H7 (cell line): ENCODE measurements around the gene CENPH. TPM values are rescaled to one million over a fixed set of nuclear protein-coding genes. Genes with fewer than 3 reads are reported as not detected.
"Not testable (repeated sequence)": the region's sequence is repeated elsewhere in the genome, so short reads cannot be mapped to it uniquely, and the experiment has no call there.

Experiments
- DNase-seq: peaks from one replicate; pipeline ENCODE4 v3.0.0; 2012
- H3K27me3 ChIP-seq: 2 replicates; pipeline ENCODE4 v1.6.0; 2011; ENCODE audit warnings: mild to moderate bottlenecking, low read length; ENCODE audit not compliant: control insufficient read depth, insufficient read depth
- H3K36me3 ChIP-seq: replicated peaks from 2 replicates; pipeline ENCODE4 v1.5.1; 2011; ENCODE audit warnings: low read length; ENCODE audit not compliant: control insufficient read depth, insufficient read depth
- H3K4me3 ChIP-seq: 2 replicates; pipeline ENCODE4 v1.5.1; 2011; ENCODE audit warnings: low read depth, mild to moderate bottlenecking, control low read depth, low read length, moderate library complexity; ENCODE audit not compliant: insufficient read depth
- total RNA-seq: library from RNA; depleted of rRNA; stranded (reverse); fragments of >200 nt; shearing (Covaris generic); gene quantifications from 2 replicates; pipeline ENCODE4 v1.2.3, GENCODE V29; 2014; rRNA removed

The CENPH gene, protein sequence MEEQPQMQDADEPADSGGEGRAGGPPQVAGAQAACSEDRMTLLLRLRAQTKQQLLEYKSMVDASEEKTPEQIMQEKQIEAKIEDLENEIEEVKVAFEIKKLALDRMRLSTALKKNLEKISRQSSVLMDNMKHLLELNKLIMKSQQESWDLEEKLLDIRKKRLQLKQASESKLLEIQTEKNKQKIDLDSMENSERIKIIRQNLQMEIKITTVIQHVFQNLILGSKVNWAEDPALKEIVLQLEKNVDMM
- 101 and 132 TPM in 2 replicates for total RNA-seq

- H3K36me3 ChIP-seq = peaks cover 13% of the 10 kb centered on the region
- no peaks in the 10 kb centered on the region for H3K27me3 ChIP-seq
- H3K4me3 ChIP-seq = peak within 1 kb of the TSS; percentile 93
- DNase-seq = peak; percentile 91
Measured at GRCh38 chr5:69189162-69190086, at the start of gene CENPH. Gene CENPH, plus strand, starts transcription at chr5:69189583. Its CDS starts 52 bp downstream, at chr5:69189635.

DNA sequence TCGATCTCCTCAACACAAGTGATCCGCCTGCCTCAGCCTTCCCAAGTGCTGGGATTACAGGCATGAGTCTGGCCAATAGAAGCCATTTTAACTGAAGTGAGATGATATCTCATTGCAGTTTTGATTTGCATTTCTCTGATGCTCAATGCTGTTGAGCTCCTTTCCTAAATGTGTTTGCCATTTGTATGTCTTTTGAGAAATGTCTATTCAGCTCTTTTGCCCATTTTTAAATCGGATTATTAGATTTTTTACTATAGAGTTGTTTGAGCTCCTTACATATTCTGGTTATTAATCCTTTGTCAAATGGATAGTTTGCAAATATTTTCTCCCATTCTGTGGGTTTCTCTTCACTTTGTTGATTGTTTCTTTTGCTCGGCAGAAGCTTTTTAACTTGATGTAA lies 49.1 kb upstream of the CENPH start:
- H3K4me3 ChIP-seq, DNase-seq, H3K27me3 ChIP-seq, H3K36me3 ChIP-seq: not testable (repeated sequence)

DNA sequence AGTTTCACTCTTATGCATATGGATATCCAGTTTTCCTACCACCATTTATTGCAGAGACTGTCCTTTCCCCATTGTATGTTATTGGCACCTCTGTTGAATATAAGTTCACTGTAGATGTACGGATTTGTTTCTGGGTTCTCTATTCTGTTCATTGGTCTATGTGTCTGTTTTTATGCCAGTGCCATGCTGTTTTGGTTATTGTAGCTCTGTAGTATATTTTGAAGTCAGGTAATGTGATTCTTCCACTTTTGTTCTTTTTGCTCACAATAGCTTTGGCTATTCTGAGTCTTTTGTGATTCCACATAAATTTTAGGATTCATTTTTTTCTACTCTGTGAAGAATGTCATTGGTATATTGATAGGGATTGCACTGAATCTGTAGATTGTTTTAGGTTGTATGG lies 48.6 kb upstream of the CENPH start:
- no peak overlapping the region for H3K4me3 ChIP-seq
- DNase-seq = no peak
- no peaks in the 10 kb centered on the region for H3K36me3 ChIP-seq
- no peaks in the 10 kb centered on the region for H3K27me3 ChIP-seq

DNA sequence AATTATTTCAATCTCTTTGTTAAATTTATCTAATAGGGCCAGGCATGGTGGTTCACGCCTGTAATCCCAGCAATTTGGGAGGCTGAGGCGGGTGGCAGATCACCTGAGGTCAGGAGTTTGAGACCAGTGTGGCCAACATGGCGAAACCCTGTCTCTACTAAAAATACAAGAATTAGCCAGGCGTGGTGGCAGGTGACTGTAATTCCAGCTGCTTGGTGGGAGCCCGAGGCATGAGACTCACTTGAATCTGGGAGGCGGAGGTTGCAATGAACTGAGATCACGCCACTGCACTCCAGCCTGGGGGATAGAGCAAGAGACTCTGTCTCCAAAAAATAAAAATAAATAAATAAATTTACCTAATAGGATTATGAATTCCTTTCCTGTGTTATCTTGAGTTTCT lies 40.8 kb upstream of the CENPH start:
- not testable (repeated sequence) for H3K4me3 ChIP-seq, H3K27me3 ChIP-seq, DNase-seq, H3K36me3 ChIP-seq

DNA sequence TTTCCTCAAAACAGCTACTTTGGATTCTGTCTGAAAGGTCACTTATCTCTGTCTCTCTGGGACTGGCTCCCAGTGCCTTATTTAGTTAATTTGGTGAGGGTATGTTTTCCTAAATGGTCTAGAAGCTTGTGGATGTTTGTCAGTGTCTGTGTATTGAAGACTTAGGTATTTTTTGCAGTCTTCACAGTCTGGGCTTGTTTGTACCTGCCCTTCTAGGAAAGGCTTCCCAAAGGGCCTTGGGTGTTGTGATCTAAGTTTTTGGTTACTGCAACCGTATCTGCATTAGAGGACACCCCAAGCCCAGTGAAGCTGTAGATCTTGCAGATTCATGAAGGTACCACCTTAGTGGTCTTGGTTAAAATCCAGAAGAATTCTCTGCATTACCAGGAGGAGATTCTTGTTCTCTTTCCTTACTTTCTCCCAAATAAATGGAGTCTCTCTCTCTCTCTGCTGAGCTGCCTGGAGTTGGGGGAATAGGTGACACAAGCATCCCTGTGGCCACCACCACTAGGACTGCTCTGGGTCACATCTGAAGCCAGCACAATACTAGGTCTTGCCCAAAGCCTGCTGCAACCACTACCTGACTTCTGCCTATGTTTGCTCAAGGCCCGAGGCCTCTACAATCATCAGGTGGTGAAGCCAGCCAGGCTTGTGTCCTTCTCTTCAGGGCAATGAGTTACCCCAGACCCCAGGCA lies 40.3 kb upstream of the CENPH start:
- DNase-seq = no peak
- Histone ChIP-seq H3K4me3 (no peak overlapping the region), H3K27me3 (no peaks in the 10 kb centered on the region), H3K36me3 (no peaks in the 10 kb centered on the region)

- DNase-seq = no peak
- H3K4me3 ChIP-seq = no peak overlapping the region
Measured at GRCh38 chr5:69149676-69150010, 39.7 kb upstream of the CENPH start.

DNA sequence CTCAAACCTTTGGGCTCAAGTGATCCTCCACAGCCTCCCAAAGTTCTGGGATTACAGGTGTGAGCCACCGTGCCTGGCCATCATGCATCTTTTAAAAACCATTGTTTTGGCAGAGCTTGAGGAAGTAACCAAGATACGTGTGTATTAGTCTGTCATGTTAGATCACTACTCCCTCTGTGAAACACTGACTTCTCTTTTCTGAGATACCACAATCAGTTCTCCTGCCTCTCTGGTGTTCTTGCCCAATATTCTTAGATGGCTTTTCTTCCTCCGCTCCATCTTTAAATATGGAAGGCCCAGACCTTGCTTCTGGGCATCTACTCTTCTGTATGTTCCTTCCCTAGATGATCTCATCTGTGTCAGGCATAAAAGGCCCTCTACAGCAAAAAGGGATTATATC lies 36.7 kb upstream of the CENPH start:
- Histone ChIP-seq H3K27me3 (no peaks in the 10 kb centered on the region), H3K4me3 (no peak overlapping the region), H3K36me3 (no peaks in the 10 kb centered on the region)
- no peak for DNase-seq

More at GRCh38 chr5:69149676-69150010, 39.7 kb upstream of the CENPH start:
- H3K36me3 ChIP-seq = no peaks in the 10 kb centered on the region
- H3K27me3 ChIP-seq = no peaks in the 10 kb centered on the region

DNA sequence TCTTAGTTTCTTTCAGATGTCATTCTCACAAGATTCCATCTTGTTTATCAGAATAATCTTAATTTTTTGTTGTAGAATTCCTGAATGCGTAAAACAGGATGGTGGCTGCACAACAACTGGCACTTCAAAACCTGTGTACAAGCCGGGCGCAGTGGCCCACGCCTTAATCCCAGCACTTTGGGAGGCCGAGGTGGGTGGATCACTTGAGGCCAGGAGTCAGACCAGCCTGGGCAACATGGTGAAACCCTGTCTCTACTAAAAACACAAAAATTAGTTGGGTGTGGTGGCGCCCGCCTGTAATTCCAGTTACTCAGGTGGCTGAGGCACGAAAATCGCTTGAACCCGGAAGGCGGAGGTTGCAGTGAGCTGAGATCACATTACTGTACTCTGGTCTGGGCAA lies 32.9 kb upstream of the CENPH start:
- DNase-seq = no peak
- Histone ChIP-seq H3K27me3 (no peaks in the 10 kb centered on the region), H3K36me3 (no peaks in the 10 kb centered on the region), H3K4me3 (no peak overlapping the region)

GRCh38 chr5:69158039-69158438 lies 31.3 kb upstream of the CENPH start:
- H3K36me3 ChIP-seq = no peaks in the 10 kb centered on the region
- no peak overlapping the region for H3K4me3 ChIP-seq
- no peak for DNase-seq
- H3K27me3 ChIP-seq = no peaks in the 10 kb centered on the region

DNA sequence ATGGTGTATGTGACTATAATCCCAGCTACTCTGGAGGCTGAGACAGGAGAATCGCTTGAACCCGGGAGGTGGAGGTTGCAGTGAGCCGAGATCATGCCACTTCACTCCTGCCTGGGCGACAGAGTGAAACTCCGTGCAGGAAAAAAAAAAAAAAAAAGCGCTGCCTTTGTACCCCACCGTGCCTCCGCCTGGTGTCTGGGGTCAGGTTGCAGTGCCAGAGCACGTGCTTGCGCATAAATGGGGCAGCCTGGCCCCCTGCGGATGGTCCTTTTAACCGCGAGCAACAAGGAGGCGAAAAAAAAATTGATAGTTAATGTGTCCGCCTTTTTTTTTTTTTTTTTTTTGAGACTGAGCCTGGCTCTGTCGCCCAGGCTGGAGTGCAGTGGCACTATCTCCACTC lies 28.7 kb upstream of the CENPH start:
- Histone ChIP-seq H3K27me3 (no peaks in the 10 kb centered on the region), H3K4me3 (no peak overlapping the region), H3K36me3 (no peaks in the 10 kb centered on the region)
- DNase-seq = peak; percentile 30

- Histone ChIP-seq H3K27me3 (no peaks in the 10 kb centered on the region), H3K36me3 (peaks cover 29% of the 10 kb centered on the region), H3K4me3 (peak within 1 kb of the TSS; percentile 96)
- peak; percentile 98 for DNase-seq
Measured at GRCh38 chr5:69166686-69167492, 22.5 kb upstream of the CENPH start, which contains the start of gene CCNB1. Gene CCNB1, plus strand, starts transcription at chr5:69167150. Its CDS starts 113 bp downstream, at chr5:69167263.

GRCh38 chr5:69167493-69167855 lies 21.9 kb upstream of the CENPH start:
- Histone ChIP-seq H3K4me3 (peak overlapping the region; percentile 96), H3K27me3 (no peaks in the 10 kb centered on the region), H3K36me3 (peaks cover 34% of the 10 kb centered on the region)
- DNase-seq = peak; percentile 62

DNA sequence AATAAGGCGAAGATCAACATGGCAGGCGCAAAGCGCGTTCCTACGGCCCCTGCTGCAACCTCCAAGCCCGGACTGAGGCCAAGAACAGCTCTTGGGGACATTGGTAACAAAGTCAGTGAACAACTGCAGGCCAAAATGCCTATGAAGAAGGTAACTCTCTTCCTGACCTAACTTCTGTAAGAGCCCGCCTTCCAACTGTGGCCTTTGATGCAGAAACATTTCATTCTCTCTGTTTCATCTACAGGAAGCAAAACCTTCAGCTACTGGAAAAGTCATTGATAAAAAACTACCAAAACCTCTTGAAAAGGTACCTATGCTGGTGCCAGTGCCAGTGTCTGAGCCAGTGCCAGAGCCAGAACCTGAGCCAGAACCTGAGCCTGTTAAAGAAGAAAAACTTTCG lies 21.5 kb upstream of the CENPH start:
- H3K4me3 ChIP-seq = peak overlapping the region; percentile 96
- no peak for DNase-seq
- H3K36me3 ChIP-seq = peaks cover 35% of the 10 kb centered on the region
- no peaks in the 10 kb centered on the region for H3K27me3 ChIP-seq

DNA sequence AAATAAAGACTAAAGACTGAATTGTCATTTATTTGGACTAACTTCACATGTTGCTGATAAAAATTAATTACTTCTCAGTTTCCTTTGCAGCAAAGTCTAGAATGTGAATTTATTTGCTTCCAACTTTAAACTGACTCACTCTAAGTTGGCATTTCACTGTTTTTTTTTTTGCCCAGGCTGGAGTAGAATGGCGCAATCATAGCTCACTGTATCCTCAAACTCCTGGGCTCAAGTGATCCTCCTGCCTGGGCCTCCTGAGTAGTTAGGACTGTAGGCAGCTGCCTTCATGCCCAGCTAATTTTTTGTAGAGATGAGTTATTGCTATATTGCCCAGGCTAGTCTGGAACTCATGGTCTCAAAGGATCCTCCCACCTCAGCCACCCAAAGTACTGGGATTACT lies 18.9 kb upstream of the CENPH start:
- DNase-seq = no peak
- Histone ChIP-seq H3K36me3 (peaks cover 57% of the 10 kb centered on the region), H3K4me3 (no peak overlapping the region), H3K27me3 (no peaks in the 10 kb centered on the region)
